Endodermal cell (in vitro differentiated cells): ENCODE results near the gene CARHSP1. TPM values are rescaled to one million over a fixed set of nuclear protein-coding genes. Genes with fewer than 3 reads are reported as not detected.

Experiments
- DNase-seq: peaks from one replicate; pipeline ENCODE4 v3.0.0-alpha.2; 2017
- H3K27ac ChIP-seq: 2 replicates; pipeline ENCODE4 v1.5.1; 2013; ENCODE audit warnings: mild to moderate bottlenecking, low read depth, low read length, moderate library complexity
- H3K27me3 ChIP-seq: 2 replicates; pipeline ENCODE4 v1.6.1; 2013; ENCODE audit warnings: mild to moderate bottlenecking, low read length, moderate library complexity; ENCODE audit not compliant: insufficient read depth, control insufficient read depth, poor library complexity, severe bottlenecking
- H3K36me3 ChIP-seq: 2 replicates; pipeline ENCODE4 v1.7.0; 2013; ENCODE audit warnings: mild to moderate bottlenecking, low read length, moderate library complexity; ENCODE audit not compliant: control insufficient read depth, insufficient read depth
- H3K4me1 ChIP-seq: one replicate; pipeline ENCODE4 v1.7.0; 2013; ENCODE audit warnings: low read length; ENCODE audit not compliant: control insufficient read depth, insufficient read depth
- H3K4me3 ChIP-seq: 2 replicates; pipeline ENCODE4 v1.5.1; 2013; ENCODE audit warnings: mild to moderate bottlenecking, low read length, moderate library complexity
- H3K9ac ChIP-seq: 2 replicates; pipeline ENCODE4 v1.6.1; 2013; ENCODE audit warnings: mild to moderate bottlenecking, low read length, moderate library complexity; ENCODE audit not compliant: poor library complexity, severe bottlenecking; ENCODE audit errors: extremely low read depth
- H3K9me3 ChIP-seq: 2 replicates; pipeline ENCODE4 v1.6.1; 2013; ENCODE audit warnings: mild to moderate bottlenecking, low read length, moderate library complexity; ENCODE audit not compliant: control insufficient read depth
- H3K27ac Mint-ChIP-seq: 2 replicates; pipeline ENCODE4 v1.8.0; 2020; ENCODE audit warnings: mixed read lengths
- H3K27me3 Mint-ChIP-seq: 2 replicates; pipeline ENCODE4 v1.8.0; 2021; ENCODE audit warnings: mild to moderate bottlenecking, mixed read lengths; ENCODE audit not compliant: insufficient read depth
- H3K36me3 Mint-ChIP-seq: 2 replicates; pipeline ENCODE4 v1.8.0; 2020; ENCODE audit warnings: low read depth, mixed read lengths
- H3K4me1 Mint-ChIP-seq: 2 replicates; pipeline ENCODE4 v1.8.0; 2020; ENCODE audit warnings: mixed read lengths
- H3K4me3 Mint-ChIP-seq: 2 replicates; pipeline ENCODE4 v1.8.0; 2020; ENCODE audit warnings: mild to moderate bottlenecking, moderate library complexity, mixed read lengths
- H3K9me3 Mint-ChIP-seq: 2 replicates; pipeline ENCODE4 v1.8.0; 2020; ENCODE audit warnings: mild to moderate bottlenecking, mixed read lengths
- WGBS, 2 experiments: methylation state at CpG; one replicate each; pipeline versions ENCODE4 v1.1.5 to v1.1.7; 2013; ENCODE audit warnings: missing lambda C conversion rate in 2 of 2, mixed read lengths in 1 of 2; ENCODE audit not compliant: insufficient coverage in 1 of 2, insufficient read length in 1 of 2; 5-methylcytosine and 5-hydroxymethylcytosine counted together
- total RNA-seq, 2 donors: library from RNA; stranded (reverse); fragmentation: NEBNext Ultra II Directional in 1 of 2; extraction: Animal tissue kit (Norgen Biotek cat#: 25700) in 1 of 2; gene quantifications; 2 replicates in 1 of 2; 3 replicates in 1 of 2; pipeline ENCODE4 v1.2.1, GENCODE V29; 2021
- TF ChIP-seq, protein P1 (sequence below): fragments of 200-600 bp; sonication (generic); conservative IDR thresholded peaks from 2 replicates; pipeline ENCODE4 v1.5.0; 2021; ENCODE audit warnings: antibody characterized with exemption, mild to moderate bottlenecking

Gene CARHSP1
- total RNA-seq, 2 donors from 2014 or later = 233 to 275 TPM

DNA sequence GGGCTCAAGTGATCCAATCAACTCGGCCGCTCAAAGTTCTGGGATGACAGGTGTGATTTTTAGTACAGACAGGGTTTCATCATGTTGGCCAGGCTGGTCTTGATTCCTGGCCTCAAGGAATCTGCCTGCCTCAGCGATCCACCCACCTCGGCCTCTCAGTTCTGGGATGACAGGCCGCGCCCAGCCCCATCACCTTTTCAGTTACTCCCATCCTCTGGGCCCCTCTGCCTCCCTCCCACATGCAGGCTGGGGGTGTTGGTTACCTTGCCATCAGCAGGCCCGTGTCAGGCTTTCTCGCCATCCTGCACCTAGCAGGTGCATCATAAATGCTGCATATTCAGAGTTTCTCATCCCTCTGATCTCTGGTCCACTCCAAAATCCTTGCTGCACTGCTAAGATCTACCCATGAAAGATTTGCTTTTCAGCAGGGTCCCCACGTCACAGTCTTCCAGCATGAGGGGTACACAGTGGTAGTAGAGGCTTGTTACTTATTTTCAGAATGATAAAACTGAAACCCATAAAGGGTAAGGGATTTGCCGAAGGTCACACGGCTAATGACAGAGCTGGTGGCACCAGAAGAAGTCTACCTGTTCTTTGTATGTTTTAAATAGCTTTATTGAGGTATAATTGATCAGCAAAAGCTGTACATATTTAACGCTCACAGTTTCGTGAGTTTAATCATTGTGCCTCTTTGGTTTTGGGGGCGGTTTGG, 54.6 kb downstream of the CARHSP1 start:
- H3K9me3 Mint-ChIP-seq = no peaks in the 10 kb centered on the region
- H3K27ac Mint-ChIP-seq = no peak overlapping the region
- peaks cover 12% of the 10 kb centered on the region for H3K4me1 Mint-ChIP-seq
- Histone ChIP-seq H3K4me1 (peaks cover 8% of the 10 kb centered on the region), H3K4me3 (no peak overlapping the region), H3K36me3 (peaks cover 87% of the 10 kb centered on the region), H3K9me3 (no peaks in the 10 kb centered on the region), H3K27ac (no peak overlapping the region), H3K9ac (no peak overlapping the region), H3K27me3 (no peaks in the 10 kb centered on the region)
- TF ChIP-seq, protein P1, sequence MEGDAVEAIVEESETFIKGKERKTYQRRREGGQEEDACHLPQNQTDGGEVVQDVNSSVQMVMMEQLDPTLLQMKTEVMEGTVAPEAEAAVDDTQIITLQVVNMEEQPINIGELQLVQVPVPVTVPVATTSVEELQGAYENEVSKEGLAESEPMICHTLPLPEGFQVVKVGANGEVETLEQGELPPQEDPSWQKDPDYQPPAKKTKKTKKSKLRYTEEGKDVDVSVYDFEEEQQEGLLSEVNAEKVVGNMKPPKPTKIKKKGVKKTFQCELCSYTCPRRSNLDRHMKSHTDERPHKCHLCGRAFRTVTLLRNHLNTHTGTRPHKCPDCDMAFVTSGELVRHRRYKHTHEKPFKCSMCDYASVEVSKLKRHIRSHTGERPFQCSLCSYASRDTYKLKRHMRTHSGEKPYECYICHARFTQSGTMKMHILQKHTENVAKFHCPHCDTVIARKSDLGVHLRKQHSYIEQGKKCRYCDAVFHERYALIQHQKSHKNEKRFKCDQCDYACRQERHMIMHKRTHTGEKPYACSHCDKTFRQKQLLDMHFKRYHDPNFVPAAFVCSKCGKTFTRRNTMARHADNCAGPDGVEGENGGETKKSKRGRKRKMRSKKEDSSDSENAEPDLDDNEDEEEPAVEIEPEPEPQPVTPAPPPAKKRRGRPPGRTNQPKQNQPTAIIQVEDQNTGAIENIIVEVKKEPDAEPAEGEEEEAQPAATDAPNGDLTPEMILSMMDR = no peak
- H3K27me3 Mint-ChIP-seq = no peaks in the 10 kb centered on the region
- peaks cover 80% of the 10 kb centered on the region for H3K36me3 Mint-ChIP-seq
- no peak for DNase-seq
- WGBS, 2 experiments = 92 to 93% methylated on average over 11 to 13 of the region's 14 CpGs
- no peak overlapping the region for H3K4me3 Mint-ChIP-seq

DNA sequence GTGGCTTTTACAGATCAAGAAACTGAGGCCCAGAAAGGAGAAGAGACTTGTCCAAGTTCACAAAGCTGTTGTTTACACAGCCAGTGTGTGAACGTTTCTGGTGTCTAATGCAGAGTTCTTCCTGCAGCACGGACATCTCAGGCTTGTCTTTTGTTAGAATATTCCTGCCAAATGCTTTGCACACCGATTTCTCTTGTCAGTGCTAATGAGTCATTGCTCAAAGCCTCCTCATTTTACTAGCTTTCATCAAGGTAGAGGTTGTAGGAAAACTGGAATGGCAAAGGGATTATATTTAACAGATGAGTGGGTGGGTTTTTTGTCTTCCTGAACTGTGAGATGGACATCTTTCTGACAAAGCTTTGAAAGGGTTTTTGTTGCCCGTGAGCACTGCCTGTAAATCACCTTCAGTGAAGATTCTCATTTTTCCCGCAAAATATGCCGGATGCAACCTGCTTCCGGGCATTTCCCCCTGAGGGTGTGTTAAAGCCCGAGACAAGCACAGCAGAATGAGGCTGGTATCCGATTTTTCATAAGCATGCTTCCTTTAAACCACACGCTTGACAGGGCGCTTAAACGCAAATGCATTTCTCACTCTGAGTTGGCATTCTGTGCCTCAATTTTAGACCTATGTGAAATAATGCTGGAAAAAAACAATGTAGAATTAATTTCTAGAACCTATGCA, 56.5 kb downstream of the CARHSP1 start:
- no peaks in the 10 kb centered on the region for H3K27me3 Mint-ChIP-seq
- H3K4me3 ChIP-seq = no peak overlapping the region
- H3K9me3 Mint-ChIP-seq = no peaks in the 10 kb centered on the region
- H3K9ac ChIP-seq = no peak overlapping the region
- no peak overlapping the region for H3K4me3 Mint-ChIP-seq
- TF ChIP-seq, protein P1 = no peak
- peaks cover 93% of the 10 kb centered on the region for H3K36me3 ChIP-seq
- 86 to 92% methylated on average over 8 to 12 of the region's 12 CpGs for WGBS, 2 experiments
- no peak overlapping the region for H3K27ac Mint-ChIP-seq
- DNase-seq = no peak
- no peaks in the 10 kb centered on the region for H3K9me3 ChIP-seq
- H3K4me1 ChIP-seq = no peaks in the 10 kb centered on the region
- peaks cover 81% of the 10 kb centered on the region for H3K36me3 Mint-ChIP-seq
- H3K4me1 Mint-ChIP-seq = no peaks in the 10 kb centered on the region
- no peak overlapping the region for H3K27ac ChIP-seq
- H3K27me3 ChIP-seq = no peaks in the 10 kb centered on the region

DNA sequence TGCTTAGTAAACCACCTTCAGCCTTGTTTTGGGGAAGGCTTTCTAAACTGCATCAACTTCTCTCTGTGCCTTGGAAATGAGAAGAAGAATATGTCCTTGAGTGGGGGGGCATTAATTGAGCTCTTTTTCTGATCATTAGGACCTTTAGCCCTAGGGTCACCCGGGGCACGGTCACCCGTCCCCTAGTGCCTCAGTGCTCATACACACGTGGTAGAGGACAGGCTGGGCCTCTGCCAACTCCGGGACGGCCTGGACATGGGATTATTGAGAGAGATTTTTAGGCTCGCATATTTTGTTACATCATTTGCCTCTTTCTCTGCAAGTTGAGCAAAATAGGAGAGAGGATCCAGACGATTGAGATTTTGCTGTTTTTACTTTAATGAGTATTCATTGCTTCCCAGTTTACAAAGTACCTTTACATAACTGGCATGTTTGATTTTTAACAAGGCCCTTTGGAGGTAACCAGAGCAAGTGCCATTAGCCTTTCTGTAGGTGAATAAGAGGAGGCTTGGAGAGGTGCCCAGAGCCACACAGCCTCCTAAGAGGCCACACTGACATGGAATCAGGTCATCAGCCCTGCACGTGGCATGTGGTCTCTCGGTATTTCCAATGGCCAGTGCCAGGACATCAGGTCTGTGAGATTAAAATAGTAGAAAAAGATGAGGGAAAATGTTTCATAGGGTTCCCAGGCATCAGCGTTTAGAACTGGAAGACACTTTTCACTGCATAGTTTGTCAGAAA, 60.0 kb downstream of the CARHSP1 start:
- TF ChIP-seq, protein P1 = no peak
- Histone ChIP-seq H3K27ac (no peak overlapping the region), H3K27me3 (no peaks in the 10 kb centered on the region), H3K36me3 (peaks cover 93% of the 10 kb centered on the region), H3K4me1 (no peaks in the 10 kb centered on the region), H3K9me3 (no peaks in the 10 kb centered on the region), H3K4me3 (no peak overlapping the region), H3K9ac (no peak overlapping the region)
- H3K27me3 Mint-ChIP-seq = no peaks in the 10 kb centered on the region
- no peak overlapping the region for H3K27ac Mint-ChIP-seq
- H3K4me1 Mint-ChIP-seq = no peaks in the 10 kb centered on the region
- 91 to 100% methylated on average over 6 to 11 of the region's 11 CpGs for WGBS, 2 experiments
- H3K36me3 Mint-ChIP-seq = peaks cover 78% of the 10 kb centered on the region
- no peaks in the 10 kb centered on the region for H3K9me3 Mint-ChIP-seq
- H3K4me3 Mint-ChIP-seq = no peak overlapping the region
- DNase-seq = no peak
